ENCODE results near the gene MAPK8IP2.

DNA sequence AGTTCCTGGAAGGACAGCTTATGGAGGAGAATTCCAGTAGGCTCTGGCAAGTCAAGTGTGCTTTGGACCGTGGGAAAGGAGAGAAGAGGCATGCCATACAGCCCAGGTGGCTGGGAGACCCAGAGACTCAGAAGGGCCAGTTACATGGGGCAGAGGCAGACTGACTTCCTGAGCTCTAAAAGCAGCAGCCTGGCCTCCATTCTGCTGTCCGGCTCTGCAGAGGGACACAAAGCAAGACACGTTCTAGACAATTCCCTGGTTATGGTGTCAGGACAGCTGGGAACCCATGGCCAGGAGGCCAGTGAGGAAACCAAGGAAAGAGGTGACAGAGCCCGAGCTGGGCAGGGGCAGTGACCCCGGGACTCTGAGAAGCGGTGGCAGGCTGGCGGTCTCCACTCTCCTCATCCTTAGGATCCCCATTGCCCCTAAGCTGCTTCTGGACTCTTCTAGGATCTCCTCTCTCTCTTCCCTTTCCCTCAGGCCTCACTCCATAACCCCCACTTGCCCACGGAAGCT is 25.1 kb upstream of the MAPK8IP2 start:
- TF ChIP-seq CTCF (IDR thresholded peaks at IDR 0.05): no peak
- no peak for TF ChIP-seq POLR2A (IDR thresholded peaks at IDR 0.05)
